CD4-positive, alpha-beta T cell treated with Interferon alpha-2 for 1 hour (primary cell): ENCODE data around the gene EGLN1.

Experiments used
- DNase-seq, 2 donors: peaks; one replicate each; pipeline ENCODE4 v3.0.0-alpha.2; 2020 to 2022

Gene EGLN1

DNA sequence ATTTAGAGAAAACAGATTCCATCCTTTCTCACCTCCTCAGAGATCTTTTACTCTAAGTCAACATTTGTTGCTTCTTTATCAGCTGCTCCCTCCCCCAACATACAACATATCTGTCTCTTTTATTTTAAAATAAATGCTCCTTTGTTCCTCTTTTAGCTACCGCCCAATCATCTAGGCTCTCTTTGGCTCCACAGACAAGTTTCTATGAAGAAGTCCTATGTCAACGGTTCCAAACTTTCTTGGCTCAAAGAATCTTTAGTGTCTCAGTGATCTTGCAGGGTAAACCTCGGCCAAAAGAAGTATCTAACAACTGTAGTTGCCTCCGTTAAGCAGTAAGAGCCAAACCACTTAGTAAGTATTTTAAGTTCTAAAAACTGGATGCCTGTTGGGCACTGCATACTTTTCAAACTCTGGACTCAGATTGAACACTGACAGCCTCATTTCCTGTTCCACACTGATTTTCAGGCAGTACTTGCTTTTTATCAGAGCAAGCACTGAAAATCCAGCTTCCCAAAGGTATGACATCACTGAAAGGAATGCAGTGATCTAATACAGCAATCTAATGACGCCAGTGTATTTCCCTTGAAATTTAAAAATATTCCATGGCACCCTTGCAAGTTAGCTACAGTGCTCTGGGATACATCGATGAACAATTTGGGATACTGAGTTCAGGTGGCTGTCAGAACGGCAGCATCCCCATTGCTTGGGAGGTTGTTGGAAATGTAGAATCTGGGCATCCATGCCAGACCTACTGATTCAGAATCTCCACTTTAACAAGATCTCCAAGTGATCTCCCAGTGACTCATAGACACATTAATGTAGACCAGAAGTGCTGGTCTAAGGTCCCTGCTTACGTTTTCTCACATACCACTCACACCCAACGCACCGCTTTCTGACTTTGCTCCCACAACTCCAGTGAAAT lies 26.8 kb downstream of the EGLN1 start:
- DNase-seq = no peak

DNA sequence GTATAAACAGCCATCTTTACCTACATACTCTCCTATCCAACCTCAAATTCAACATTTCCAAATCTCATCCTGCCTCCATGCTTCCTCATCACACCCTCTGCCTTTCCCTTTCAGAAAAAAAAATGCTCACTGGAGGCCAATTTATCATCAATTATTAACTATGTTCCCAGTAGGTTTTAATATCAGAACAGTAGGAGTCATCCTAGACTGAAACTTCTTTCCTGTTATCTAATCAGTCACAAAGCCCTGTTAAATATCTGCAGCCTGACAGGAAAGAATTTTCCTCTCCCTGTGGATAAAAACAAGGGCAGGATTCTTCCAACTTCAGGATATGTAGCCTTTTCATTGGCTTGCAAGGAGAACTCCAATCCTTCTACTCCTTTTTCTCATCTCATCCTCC lies 28.4 kb downstream of the EGLN1 start:
- no peak for DNase-seq

DNA sequence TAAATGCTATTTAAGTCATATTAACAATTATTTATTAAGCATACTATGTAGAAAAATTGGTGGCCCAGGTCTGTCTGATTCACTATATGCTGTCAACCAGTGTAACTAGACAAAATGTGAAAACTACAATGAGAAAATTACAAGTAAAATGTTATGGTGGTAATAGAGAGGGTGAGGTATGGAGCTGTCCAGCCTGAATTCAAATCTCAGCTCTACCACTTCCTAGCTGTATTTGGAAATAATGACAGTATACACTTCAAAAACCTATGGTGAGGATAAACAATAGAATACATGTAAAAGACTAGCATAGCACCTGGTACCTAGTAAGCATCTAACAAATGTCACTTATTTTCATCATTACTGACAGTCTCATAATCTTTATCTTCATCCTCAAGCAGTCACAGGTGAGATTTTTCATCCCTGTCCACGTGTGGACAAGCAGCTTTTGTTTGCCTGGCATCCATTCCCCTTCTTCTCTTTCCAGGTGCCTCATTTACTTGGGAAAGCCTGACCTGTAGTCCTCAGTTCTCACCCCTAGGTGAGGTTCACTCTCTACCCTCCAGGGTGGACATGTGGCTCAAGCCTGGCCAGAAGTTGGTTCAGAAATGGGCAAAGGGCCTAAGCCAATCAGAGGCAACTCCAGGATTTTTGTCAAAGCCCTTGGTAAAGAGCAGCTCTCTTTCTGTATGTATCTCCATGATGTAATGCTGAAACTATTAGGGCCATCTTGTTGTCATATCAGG lies 29.5 kb downstream of the EGLN1 start:
- DNase-seq = no peak

DNA sequence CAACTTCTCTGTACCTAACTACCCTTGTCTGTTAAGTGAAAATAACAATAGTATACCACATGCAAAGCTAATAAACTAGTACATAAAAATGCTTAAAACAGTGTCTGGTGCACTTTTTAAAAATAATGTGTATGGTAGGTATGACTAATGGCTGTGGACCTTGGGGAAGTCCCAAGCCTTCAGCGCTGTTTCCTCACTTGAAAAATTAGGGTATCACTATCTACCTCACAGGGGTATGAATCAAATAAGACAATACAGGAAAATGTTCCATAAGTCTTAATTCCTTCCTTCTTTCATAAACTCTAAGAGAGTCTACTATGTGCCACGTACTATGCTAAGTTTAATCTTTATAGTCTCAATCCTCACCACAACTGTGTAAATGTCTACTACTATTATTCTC lies 32.0 kb downstream of the EGLN1 start:
- no peak for DNase-seq

DNA sequence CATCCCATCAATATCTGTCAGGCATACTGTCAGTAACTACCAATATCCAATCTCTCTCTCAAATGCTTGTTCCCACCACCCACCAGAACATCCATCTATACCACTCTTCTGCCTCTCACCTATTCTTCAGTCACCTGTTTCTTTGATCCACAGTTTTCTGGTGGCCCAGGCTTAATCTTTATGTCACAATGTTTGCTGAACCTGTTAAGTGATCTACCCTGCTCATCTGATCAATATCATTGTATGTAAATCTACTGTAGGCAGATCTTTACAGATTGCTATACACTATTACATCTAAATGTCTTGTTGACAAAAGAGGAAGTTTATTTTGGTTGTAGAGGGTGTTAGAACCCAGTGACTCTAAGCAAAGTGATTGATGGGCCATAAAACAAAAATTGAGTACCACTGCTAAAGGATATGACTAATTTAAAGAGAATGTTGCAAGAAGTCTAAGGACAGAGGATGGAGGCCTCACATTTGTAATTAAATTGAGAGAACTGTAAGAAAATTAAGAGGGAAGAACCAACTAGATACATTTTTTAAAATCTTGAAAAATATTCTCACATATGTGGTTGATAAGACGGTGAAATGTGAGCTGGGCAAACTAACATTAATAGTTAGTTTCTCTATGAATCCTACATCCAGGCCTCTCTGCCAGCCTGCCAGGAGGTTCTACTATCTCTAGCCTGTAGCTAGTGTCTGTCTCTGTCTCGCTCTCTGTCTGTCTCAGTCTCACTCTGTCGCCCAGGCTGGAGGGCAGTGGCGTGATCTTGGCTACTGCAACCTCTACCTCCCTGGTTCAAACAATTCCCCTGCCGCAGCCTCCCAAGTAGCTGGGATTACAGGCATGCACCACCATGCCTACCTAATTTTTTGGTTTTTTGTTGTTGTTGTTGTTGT lies 34.1 kb downstream of the EGLN1 start:
- DNase-seq = no peak

DNA sequence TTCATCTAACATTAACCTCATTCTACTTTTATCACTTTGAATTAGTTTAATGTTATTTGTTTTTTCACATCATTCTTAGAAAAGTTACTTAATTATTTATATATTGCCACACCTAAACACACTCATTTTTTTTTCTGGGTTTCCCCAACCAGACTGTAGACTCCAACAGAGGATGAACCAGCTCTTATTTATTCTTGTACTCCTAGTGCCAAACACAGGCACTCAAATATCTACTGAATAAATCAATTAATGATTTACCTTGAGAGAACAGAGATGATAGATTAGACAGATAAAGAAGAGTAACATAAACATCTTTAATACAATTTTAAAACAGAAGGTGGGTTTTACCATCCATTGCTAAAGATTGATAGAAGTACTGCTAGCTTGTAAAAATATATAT lies 35.6 kb downstream of the EGLN1 start:
- DNase-seq = no peak

DNA sequence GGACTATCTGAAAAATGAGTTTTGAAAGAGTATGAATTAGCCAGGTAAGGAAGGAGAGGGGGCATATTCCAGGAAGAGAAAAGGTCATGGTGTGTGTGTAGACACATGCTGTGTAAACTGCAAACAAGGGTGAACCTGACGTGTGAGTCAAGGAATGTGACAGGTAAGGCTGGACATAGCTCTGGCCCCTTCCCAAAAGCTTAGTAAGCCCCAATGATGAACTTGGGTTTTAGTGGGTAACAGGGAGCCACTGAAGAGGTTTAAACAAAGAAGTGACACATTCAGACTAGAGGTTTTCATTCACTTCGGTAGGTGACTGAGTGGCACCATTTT lies 36.7 kb downstream of the EGLN1 start:
- no peak for DNase-seq

DNA sequence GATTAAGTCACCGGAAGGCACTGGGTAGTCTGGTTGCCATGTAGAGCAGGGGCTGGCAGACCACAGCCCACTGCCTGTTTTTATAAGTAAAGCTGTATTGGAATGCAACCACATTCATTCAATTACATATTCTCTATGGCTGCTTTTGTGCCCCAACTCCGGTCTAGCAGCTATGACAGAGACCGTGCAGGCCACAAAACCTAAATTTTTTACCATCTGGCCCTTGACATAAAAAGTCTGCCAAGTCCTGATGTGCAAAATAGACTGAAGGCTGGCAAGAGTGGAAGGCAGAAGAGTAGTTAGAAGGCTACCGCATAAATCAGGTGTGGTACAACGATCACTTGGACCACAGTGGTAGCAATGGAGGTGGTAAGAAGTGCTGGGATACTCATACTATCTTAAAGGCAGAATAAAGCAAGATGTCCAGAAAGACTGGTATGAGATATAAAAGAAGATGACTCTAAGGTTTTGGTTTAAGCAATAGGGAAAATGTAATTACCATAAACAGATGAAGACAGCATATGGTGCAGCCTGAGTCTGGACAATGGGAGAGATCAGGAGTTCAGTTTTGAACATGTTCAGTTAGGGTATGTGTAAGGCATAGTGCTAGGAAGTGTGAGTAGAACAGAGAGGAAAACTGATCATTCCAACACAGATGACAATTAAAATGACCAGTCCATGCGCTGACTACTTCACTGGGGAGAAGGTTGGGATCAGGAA lies 37.2 kb downstream of the EGLN1 start:
- DNase-seq = no peak

DNA sequence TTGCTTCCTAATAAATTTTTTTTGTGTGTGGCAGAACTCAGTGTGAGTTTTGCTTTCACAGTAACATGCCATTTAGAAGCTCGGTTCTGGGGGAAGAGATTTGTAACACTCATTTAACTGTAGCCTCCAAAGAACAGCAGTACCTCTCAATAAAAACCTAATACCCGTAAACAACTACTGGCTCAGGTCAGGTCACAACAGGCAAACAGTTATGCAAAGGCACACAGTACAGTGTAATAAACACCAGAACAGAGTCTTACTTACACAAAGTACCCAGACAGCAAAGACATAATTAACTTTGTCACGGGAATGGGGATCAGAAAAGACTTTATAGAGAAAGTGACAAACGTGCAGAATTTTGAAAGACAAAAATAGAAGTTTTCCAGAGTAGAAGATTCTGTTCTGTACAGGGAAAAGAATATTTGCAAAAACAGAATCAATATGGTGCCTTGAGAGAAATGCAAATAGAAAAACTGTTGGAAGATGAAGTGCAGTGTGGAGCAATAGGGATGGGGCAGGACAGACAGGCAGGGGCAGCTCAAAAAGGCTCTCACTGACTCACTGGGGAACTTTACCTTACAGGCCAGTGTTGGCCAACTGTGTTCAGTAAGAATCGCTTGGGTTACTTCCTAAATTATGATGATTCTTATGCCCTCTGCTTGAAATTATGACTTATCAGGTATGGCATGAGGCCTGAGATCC lies 38.8 kb downstream of the EGLN1 start:
- no peak for DNase-seq

DNA sequence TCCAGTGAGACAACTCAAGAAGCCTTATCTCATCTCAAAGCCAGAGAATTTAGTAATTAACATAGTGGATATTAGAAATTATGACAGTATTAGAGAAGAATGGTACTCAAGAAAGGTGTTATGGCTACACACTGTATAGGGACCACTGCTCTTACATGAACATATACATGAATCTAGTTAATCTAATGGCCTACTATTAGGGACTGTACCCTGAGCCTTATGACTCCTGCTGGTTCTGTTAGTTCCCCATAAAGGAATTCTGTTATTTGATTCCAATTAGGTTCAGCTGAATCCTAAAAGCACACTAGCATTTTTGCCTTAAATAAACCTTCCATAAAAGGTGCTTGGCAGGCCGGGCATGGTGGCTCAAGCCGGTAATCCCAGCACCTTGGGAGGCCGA lies 39.7 kb downstream of the EGLN1 start:
- DNase-seq = no peak

DNA sequence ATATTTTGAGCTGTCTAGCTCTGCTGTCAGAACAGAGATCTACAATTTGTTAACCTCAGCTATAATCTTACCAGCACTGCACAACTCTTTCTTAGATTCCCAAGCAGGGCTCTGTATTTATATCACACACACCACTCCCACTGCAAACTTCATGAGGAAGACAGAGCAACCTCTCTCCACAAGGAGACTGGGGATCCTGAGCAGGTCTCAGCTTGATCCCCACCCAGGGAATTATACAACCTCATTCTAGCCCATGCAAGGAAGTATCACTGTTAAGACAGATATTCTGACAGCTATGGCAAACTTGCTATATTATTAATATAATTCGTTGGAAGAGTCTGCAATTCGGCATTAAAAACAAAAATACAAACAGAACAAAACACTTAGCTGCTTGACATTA lies 40.4 kb downstream of the EGLN1 start:
- DNase-seq = no peak

DNA sequence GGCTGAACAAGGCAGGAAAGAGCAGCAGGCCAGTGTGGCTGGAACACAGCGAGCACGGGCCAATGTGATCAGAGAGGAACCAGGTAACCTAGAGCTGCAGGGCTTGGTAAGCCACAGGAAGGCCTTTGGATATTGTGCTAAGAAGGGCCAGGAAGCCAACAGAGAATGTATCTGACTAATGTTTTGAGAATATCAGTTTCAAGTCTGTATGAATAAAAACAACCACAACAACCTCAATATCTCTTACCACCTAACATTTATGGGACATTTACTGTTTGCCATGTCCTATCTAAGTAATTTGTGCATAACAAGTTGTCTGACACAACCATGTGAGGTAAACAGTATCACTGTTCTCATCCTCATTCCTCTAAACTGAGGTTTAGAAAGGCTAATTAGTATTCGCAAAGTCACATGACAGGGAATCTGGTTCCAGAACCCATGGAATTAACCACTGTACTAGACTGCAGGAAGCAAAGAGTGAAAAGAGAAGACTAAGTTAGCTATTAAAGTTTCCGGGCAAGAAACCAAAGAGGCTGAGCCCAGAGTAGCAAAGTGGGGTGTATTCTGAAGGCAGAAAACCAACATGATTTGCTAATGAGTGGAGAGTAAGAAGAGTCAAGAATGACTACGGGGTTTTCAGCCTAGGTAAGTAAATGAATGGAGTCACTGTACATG lies 45.1 kb downstream of the EGLN1 start:
- no peak for DNase-seq

DNA sequence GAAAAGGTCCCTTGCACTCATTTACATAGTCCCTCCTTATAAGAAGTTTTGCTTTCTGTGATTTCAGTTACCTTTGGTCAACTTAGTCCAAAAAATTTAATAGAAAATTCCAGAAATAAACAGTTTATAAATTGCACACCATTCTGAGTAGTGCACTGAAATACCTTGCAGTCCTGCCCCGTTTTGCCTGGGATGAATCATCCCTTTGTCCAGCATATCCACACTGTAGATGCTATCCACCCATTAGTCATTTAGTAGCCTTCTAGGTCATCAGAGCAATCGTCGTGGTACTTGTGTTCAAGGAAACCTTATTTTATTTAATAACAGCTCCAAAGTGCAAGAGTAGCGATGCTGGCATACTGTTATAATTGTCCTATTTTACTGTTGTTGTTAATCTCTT lies 46.0 kb downstream of the EGLN1 start:
- no peak for DNase-seq

DNA sequence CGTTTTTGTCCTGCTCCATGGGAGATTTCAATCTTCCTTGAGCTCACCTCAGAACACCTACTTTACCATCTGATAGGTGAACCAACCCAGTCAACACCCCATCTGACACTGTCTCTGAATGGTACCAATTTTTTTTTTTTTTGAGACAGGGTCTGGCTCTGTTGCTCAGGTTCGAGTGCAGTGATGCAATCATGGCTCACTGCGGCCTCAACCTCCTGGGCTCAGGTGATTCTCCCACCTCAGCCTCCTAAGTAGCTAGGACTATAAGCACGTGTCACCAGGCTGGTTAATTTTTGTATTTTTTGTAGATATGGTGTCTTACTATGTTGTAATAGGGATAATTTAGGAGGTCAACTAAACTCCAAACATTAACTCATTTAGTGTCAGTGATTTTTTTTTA lies 47.7 kb downstream of the EGLN1 start:
- no peak for DNase-seq

DNA sequence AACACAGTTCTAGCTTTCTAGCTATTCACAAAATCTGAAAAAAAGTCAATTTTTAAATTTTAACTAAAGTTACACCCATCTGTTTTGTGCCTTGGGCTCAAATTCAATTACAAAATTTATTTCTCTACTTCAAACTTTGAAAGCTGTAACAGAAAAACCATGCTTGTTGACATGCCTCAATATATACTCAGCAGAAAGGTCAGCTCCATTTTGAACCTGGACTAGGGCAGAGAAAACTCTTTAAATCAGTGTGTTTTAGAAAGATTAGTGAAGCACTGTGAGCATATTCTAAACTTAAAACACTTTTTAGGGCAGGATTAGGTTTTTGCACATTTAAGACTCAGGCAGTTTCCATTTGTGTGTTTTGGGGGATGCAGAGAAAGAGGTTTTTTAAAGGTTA lies 49.6 kb downstream of the EGLN1 start:
- DNase-seq = no peak

DNA sequence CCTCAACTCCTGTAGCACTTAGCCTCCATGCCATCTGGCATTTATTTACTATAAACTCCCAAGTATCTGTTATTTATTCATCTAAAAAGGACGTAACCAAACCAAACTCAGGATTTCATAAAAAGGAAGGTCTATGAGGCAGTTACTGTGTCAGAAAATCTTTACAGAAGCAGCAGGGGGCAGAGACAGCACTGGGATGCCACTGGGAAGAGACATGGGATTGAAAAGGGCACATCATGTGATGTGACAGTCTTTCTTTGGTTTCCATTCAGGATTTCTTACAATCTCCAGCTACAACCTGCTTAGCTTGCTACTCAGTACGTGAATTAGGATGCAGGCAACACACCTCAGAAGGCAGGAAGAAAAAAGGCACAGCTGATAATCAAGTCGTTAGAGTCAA lies 52.8 kb downstream of the EGLN1 start:
- DNase-seq = no peak

DNA sequence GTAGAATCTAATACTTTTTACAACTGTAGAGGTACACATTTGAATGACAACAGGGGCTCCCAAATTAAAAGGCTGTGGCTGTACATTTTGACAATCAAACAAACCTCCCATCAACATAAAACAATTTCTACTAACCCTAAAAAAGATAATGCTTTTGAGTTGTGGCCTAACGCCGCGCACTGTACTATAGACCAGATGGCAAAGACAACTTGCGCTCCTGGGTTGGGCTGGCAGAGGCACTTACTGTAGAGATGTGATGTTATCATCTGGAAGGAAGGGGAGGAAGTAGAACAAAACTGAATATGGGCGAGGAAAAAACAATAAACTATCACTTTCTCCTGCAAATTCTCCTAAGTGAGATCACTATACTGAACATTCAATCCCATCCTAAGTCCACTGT lies 57.9 kb downstream of the EGLN1 start:
- no peak for DNase-seq

DNA sequence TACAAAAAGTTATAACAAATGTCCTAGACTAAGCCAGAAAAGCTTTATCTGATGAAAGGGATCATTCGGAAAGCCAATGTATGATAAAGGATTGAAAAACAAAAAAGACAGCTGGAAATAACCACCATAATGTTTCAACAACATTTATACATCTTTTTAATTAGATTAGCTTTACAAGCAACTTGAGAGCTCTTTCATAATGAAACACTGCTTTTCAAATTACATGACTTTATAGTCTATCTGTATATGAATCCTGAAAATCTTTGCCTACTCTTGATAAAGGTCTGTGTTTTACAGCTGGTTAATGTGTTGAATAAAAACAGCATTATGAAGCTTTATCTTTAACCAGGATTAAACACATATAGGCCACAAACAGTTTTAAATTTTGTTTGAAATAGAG lies 58.5 kb downstream of the EGLN1 start:
- no peak for DNase-seq

DNA sequence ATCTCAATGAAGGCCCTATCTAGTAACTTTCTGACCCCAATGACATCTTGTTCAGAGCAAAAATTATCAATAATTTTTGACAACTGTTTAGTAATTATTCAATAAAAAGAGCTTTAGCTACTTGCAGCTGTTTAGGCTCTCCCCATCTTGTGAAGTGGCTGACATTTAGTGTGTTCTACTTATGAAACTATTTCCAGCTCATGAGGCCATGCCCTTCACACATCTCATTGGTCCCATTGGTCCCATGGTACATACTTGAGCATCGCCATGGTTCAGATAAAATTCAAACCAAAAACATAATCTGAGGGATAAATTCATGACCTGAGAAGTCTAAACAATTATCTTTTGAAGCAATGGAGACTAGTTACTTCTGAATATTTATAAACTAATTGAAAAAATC lies 59.8 kb downstream of the EGLN1 start:
- DNase-seq = no peak

DNA sequence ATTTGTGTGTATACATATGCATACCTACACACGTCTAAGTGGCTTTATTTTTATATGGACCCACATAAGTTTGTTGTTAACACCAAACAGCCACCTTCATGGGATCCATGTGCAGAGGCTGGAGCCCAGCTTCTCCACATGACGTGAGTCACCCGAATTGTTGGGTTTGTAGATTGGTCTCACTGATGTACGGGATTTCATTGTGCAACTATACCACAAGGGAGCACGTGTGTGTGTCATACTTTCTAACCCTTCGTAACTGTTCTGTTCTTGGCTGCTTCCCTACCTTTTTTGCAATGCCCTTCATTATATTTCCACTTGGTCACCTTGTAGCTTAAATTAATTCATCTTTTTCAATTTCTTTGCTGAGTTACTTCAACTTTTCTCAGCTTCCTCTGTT lies 63.0 kb downstream of the EGLN1 start:
- peak in 1 of 2 donors; percentile 21 for DNase-seq

DNA sequence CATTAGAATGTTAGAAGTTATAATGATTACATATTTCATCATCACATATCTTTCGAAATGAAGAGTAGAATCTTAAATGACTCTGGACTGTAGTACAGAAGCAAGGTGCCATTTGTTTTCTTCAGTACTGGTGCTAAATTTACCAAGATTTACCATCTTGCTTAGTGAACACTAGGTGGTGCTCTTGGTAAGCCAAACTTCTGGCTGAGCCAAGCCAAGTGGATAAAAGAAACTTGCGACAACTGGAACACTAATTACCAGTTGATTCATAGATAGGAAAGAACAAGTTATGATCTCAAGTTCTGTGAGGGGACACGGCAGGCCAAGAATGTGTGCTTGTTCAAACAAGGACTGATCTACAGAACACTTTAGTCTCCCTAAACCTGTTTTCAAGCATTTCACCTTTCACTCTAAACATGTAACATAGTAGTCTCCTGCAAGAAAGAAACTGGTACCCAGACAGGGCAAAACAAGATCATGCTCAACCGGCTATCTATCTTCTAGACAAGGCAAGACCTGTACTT lies 64.2 kb downstream of the EGLN1 start:
- DNase-seq = peak; percentile 35 to 72
